ENCODE measurements around the gene ZNRF1. TPM values are rescaled to one million over a fixed set of nuclear protein-coding genes. Genes with fewer than 3 reads are reported as not detected.
"Not testable (repeated sequence)": the region's sequence is repeated elsewhere in the genome, so short reads cannot be mapped to it uniquely, and the experiment has no call there.

Gene ZNRF1
- total RNA-seq, 1 donor from 2014 or later: 53.7 TPM

- H3K4me3 ChIP-seq: no peak overlapping the region
- DNase-seq (ENCODE audit: low spot score in 2 of 2): no peak
- intact Hi-C loops (cut with DNase I): no loop called here
- H3K4me1 ChIP-seq: peaks cover 4 to 12% of the 10 kb centered on the region in 2 donors
- no peaks in the 10 kb centered on the region for H3K27me3 ChIP-seq
- TF ChIP-seq CTCF (IDR thresholded peaks at IDR 0.05): no peak
- H3K27ac ChIP-seq: no peak overlapping the region
- H3K9me3 ChIP-seq: no peaks in the 10 kb centered on the region
- H3K36me3 ChIP-seq: no peaks in the 10 kb centered on the region
Measured at GRCh38 chr16:75007443-75007842, 8.6 kb downstream of the ZNRF1 start.

- no peaks in the 10 kb centered on the region for H3K36me3 ChIP-seq
- DNase-seq (ENCODE audit: low spot score in 2 of 2): no peak
- peak overlapping the region; percentile 86 to 88 for H3K27ac ChIP-seq
- H3K4me3 ChIP-seq: no peak overlapping the region
- intact Hi-C loops (cut with DNase I): no loop called here
- no peaks in the 10 kb centered on the region for H3K27me3 ChIP-seq
- no peak for TF ChIP-seq CTCF (IDR thresholded peaks at IDR 0.05)
- H3K4me1 ChIP-seq: peaks cover 4 to 23% of the 10 kb centered on the region in 2 donors
- no peaks in the 10 kb centered on the region for H3K9me3 ChIP-seq
Measured at GRCh38 chr16:75010427-75010826, 11.6 kb downstream of the ZNRF1 start.

GRCh38 chr16:75011634-75012307, 12.9 kb downstream of the ZNRF1 start:
- no peak for TF ChIP-seq CTCF (IDR thresholded peaks at IDR 0.05)
- H3K9me3 ChIP-seq: no peaks in the 10 kb centered on the region
- DNase-seq (ENCODE audit: low spot score in 2 of 2): peak in 1 of 2 donors; percentile 81
- no peaks in the 10 kb centered on the region for H3K27me3 ChIP-seq
- H3K27ac ChIP-seq: peak overlapping the region; percentile 86 to 88
- H3K4me3 ChIP-seq: peak overlapping the region in 1 of 2 donors; percentile 30
- H3K4me1 ChIP-seq: peaks cover 4 to 23% of the 10 kb centered on the region in 2 donors
- no peaks in the 10 kb centered on the region for H3K36me3 ChIP-seq
- intact Hi-C loops (cut with DNase I): loop anchor here (1.0 to 2.0 kb wide), 3 partner anchors 13 to 26 kb away; partner anchors contain the start of genes WDR59 and ZNRF1

- DNase-seq (ENCODE audit: low spot score in 2 of 2): no peak
- Histone ChIP-seq H3K9me3 (no peaks in the 10 kb centered on the region), H3K36me3 (no peaks in the 10 kb centered on the region), H3K4me1 (peaks cover 4 to 23% of the 10 kb centered on the region in 2 donors), H3K27ac (peak overlapping the region; percentile 86 to 88), H3K27me3 (no peaks in the 10 kb centered on the region), H3K4me3 (peak overlapping the region in 1 of 2 donors; percentile 30)
- no peak for TF ChIP-seq CTCF (IDR thresholded peaks at IDR 0.05)
- intact Hi-C loops (cut with DNase I): loop anchor here (1.0 to 2.0 kb wide), 3 partner anchors 14 to 27 kb away; partner anchors contain the start of genes WDR59 and ZNRF1
Measured at GRCh38 chr16:75012380-75013081, 13.7 kb downstream of the ZNRF1 start.

GRCh38 chr16:75013123-75013522, 14.3 kb downstream of the ZNRF1 start:
- H3K4me1 ChIP-seq: peaks cover 4 to 23% of the 10 kb centered on the region in 2 donors
- DNase-seq (ENCODE audit: low spot score in 2 of 2); H3K27me3 ChIP-seq; H3K36me3 ChIP-seq; H3K4me3 ChIP-seq; H3K9me3 ChIP-seq: not testable (repeated sequence)
- peak overlapping the region; percentile 86 to 88 for H3K27ac ChIP-seq
- intact Hi-C loops (cut with DNase I): loop anchor here (2.0 kb wide), 1 partner anchor 14 kb away; the partner anchor contains the start of gene ZNRF1

GRCh38 chr16:75014318-75014717, 15.5 kb downstream of the ZNRF1 start:
- intact Hi-C loops (cut with DNase I): no loop called here
- no peak for DNase-seq (ENCODE audit: low spot score in 2 of 2)
- H3K36me3 ChIP-seq: no peaks in the 10 kb centered on the region
- H3K27me3 ChIP-seq: no peaks in the 10 kb centered on the region
- H3K4me1 ChIP-seq: peaks cover 4 to 23% of the 10 kb centered on the region in 2 donors
- H3K9me3 ChIP-seq: no peaks in the 10 kb centered on the region
- no peak overlapping the region for H3K27ac ChIP-seq
- no peak for TF ChIP-seq CTCF (IDR thresholded peaks at IDR 0.05)
- H3K4me3 ChIP-seq: no peak overlapping the region

- H3K27ac ChIP-seq; H3K36me3 ChIP-seq; intact Hi-C loops (cut with DNase I); H3K27me3 ChIP-seq; DNase-seq (ENCODE audit: low spot score in 2 of 2); H3K9me3 ChIP-seq; H3K4me3 ChIP-seq: not testable (repeated sequence)
- H3K4me1 ChIP-seq: peaks cover 0 to 17% of the 10 kb centered on the region in 2 donors
Measured at GRCh38 chr16:75016451-75017081, 17.7 kb downstream of the ZNRF1 start.
